Smooth muscle cell of the umbilical artery (primary cell): ENCODE results near the gene PRDM8. TPM values are rescaled to one million over a fixed set of nuclear protein-coding genes. Genes with fewer than 3 reads are reported as not detected.

Source experiments
- total RNA-seq: library from RNA; depleted of rRNA; stranded (reverse); fragments of >200 nt; gene quantifications from 2 replicates; pipeline ENCODE4 v1.2.3, GENCODE V29; 2014

Gene PRDM8
- 11.9 and 40.7 TPM in 2 replicates for total RNA-seq

DNA sequence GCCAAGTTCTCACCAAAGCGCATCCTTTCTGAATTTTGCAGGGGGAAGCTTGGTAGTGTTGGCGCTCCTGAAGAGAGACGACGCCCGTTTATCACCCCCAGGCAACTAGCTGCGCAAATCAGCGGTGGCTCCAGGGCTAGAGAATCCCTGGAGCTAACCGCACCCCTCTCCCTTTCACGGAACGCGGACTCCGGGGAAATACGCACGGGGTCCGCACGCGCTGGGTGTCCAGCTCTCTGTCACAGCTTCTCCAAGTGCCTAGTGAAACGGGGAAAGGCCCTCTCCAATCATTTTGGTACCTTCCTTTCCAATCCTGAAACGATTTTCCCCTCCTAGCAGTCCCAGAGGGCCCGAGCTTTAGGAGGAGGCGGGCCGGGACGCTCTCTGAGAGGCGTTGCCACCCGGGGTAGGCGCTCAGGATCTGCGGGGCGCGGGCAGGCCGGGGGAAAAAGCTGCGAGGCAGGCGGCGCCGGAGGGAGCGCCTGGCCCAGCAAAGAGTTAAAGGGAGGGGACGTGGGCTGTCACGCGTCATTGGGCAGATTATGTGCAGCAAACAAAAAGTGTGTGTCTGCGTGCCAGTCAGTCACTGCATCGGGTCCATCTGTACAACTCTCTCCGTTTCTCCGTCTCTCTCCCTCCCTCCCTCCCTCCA lies at the start of gene PRDM8:
Gene PRDM8 (plus strand): TSS at position 582 of the 652 bp plus-strand sequence. CDS start 2,578 bp downstream, outside the sequence.

Other genes starting within 250 kb of the PRDM8 start
- 380 and 915 TPM in 2 replicates for gene ANTXR2, start 124.3 kb upstream of the PRDM8 start, total RNA-seq
- gene FGF5, start 69.2 kb downstream of the PRDM8 start, total RNA-seq: 3.9 and 33.6 TPM in 2 replicates
- 1.5 and 2.3 TPM in 2 replicates for gene CFAP299, start 138.2 kb downstream of the PRDM8 start, total RNA-seq